GM04504 (cell line): ENCODE data around the gene MAMDC4.
"Not testable (repeated sequence)": the region's sequence is repeated elsewhere in the genome, so short reads cannot be mapped to it uniquely, and the experiment has no call there.

ENCODE experiments used
- DNase-seq: peaks from one replicate; pipeline ENCODE4 v3.0.0-alpha.2; 2012; ENCODE audit warnings: low read depth

The MAMDC4 gene

GRCh38 chr9:136851941-136852663 is at the start of gene MAMDC4:
TSS of gene MAMDC4 (plus strand) at chr9:136852346. CDS start at chr9:136852417, 71 bp downstream.
- DNase-seq = no peak

GRCh38 chr9:136803009-136803550 is 49.1 kb upstream of the MAMDC4 start:
- not testable (repeated sequence) for DNase-seq

GRCh38 chr9:136803551-136804508 is 48.3 kb upstream of the MAMDC4 start:
- no peak for DNase-seq

GRCh38 chr9:136804509-136805206 is 47.5 kb upstream of the MAMDC4 start:
- DNase-seq = no peak

- DNase-seq = no peak
Measured at GRCh38 chr9:136805207-136805740, 46.9 kb upstream of the MAMDC4 start.

- no peak for DNase-seq
Measured at GRCh38 chr9:136806067-136806466, 46.1 kb upstream of the MAMDC4 start.

- no peak for DNase-seq
Measured at GRCh38 chr9:136806631-136807201, 45.4 kb upstream of the MAMDC4 start.

- peak; percentile 41 for DNase-seq
Measured at GRCh38 chr9:136807281-136808074, 44.7 kb upstream of the MAMDC4 start, which contains the start of gene RABL6. TSS of gene RABL6 (plus strand) at chr9:136807948. CDS start at chr9:136808197, 249 bp downstream.

- DNase-seq = no peak
Measured at GRCh38 chr9:136808075-136808805, 43.9 kb upstream of the MAMDC4 start.

- DNase-seq = no peak
Measured at GRCh38 chr9:136808806-136809158, 43.4 kb upstream of the MAMDC4 start.

GRCh38 chr9:136814725-136815421 is 37.3 kb upstream of the MAMDC4 start:
- DNase-seq = no peak

- no peak for DNase-seq
Measured at GRCh38 chr9:136815422-136815782, 36.7 kb upstream of the MAMDC4 start.

- no peak for DNase-seq
Measured at GRCh38 chr9:136820971-136821825, 30.9 kb upstream of the MAMDC4 start.

GRCh38 chr9:136821826-136822544 is 30.2 kb upstream of the MAMDC4 start:
- no peak for DNase-seq

GRCh38 chr9:136823136-136824046 is 28.8 kb upstream of the MAMDC4 start:
- no peak for DNase-seq

GRCh38 chr9:136824496-136825225 is 27.5 kb upstream of the MAMDC4 start:
- no peak for DNase-seq
